ENCODE results near the gene ATCAY.
"Not testable (repeated sequence)": the region's sequence is repeated elsewhere in the genome, so short reads cannot be mapped to it uniquely, and the experiment has no call there.

Gene ATCAY

GRCh38 chr19:3857449-3858003, 23.0 kb upstream of the ATCAY start:
- peak; percentile 18 for DNase-seq

- no peak for DNase-seq
Observed at GRCh38 chr19:3860499-3860898, 20.0 kb upstream of the ATCAY start.

- DNase-seq = no peak
Observed at GRCh38 chr19:3862826-3863500, 17.5 kb upstream of the ATCAY start.

- no peak for DNase-seq
Observed at GRCh38 chr19:3863648-3864047, 16.8 kb upstream of the ATCAY start.

GRCh38 chr19:3866910-3867638, 13.4 kb upstream of the ATCAY start:
- DNase-seq = no peak

GRCh38 chr19:3867971-3868769, 12.3 kb upstream of the ATCAY start:
- DNase-seq = no peak

GRCh38 chr19:3868770-3869456, 11.6 kb upstream of the ATCAY start, which contains the start of gene ZFR2:
TSS of gene ZFR2 (minus strand) at chr19:3869038. CDS start at chr19:3869017, 21 bp downstream.
- no peak for DNase-seq

- DNase-seq = no peak
Observed at GRCh38 chr19:3873151-3873550, 7.3 kb upstream of the ATCAY start.

- DNase-seq = not testable (repeated sequence)
Observed at GRCh38 chr19:3874695-3875094, 5.8 kb upstream of the ATCAY start.

GRCh38 chr19:3879656-3880055, 829 bp upstream of the ATCAY start:
- DNase-seq = no peak

- no peak for DNase-seq
Observed at GRCh38 chr19:3881272-3882040, 971 bp downstream of the ATCAY start.

- no peak for DNase-seq
Observed at GRCh38 chr19:3882041-3882384, 1.5 kb downstream of the ATCAY start.

GRCh38 chr19:3890591-3890990, 10.1 kb downstream of the ATCAY start:
- no peak for DNase-seq

GRCh38 chr19:3893509-3894179, 13.2 kb downstream of the ATCAY start:
- no peak for DNase-seq

GRCh38 chr19:3894959-3895358, 14.5 kb downstream of the ATCAY start:
- DNase-seq = not testable (repeated sequence)

GRCh38 chr19:3895788-3896187, 15.3 kb downstream of the ATCAY start:
- DNase-seq = no peak

- no peak for DNase-seq
Observed at GRCh38 chr19:3897936-3898335, 17.5 kb downstream of the ATCAY start.

GRCh38 chr19:3898426-3898825, 17.9 kb downstream of the ATCAY start:
- DNase-seq = no peak

- no peak for DNase-seq
Observed at GRCh38 chr19:3899531-3900294, 19.2 kb downstream of the ATCAY start.

GRCh38 chr19:3902317-3902973, 22.0 kb downstream of the ATCAY start:
- no peak for DNase-seq
